Measurements from ENCODE around the gene PFKL. TPM values are rescaled to one million over a fixed set of nuclear protein-coding genes. Genes with fewer than 3 reads are reported as not detected.
"Not testable (repeated sequence)": the region's sequence is repeated elsewhere in the genome, so short reads cannot be mapped to it uniquely, and the experiment has no call there.

The PFKL gene
- total and polyA plus RNA-seq, 2 donors (not counting 1 experiment from before 2014, with no cell fraction given) = 54.8 to 125 TPM

DNA sequence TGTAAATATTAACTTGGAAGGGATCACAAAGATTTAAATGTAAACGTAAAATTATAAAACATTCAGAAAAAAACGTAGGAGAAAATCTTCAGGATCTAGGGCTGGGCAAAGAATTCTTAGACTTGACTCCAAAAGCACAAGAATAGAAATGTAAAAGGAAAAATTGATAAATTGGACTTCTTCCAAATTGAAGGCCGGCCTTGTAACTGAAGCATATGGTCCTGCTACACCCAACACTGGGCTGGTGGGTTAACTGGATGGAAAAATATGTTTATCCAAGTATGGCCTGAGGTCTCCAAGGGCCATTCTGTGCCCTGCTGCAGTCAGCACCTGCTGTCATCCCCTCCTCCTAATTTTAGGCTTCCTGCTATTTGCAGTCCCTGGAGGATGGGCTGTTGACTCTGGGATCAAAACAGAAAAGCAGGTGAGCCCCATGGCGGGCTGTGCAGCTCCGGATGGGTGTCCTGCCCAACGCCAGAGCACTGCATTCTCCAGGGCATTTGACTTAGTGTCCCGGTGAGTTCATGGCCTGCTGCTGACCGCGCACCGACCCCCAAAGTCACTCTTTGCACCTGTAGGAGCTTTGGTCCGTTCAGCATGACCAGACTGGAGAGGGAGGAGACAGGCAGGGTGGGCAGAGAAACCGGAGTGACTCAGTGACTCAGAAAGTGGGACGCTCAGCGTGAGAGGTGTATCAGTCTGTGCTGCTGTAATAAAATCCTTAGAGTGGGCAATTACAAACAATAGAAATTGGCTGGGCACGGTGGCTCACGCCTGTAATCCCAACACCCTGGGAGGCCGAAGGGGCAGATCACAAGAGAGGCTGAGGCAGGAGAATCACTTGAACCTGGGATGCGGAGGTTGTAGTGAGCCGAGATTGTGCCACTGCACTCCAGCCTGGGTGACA, 20.2 kb upstream of the PFKL start:
- H3K27me3 ChIP-seq (ENCODE audit: control insufficient read depth, insufficient read depth, low read length) = peaks cover 2% of the 10 kb centered on the region
- no peaks in the 10 kb centered on the region for H3K9me3 ChIP-seq (ENCODE audit: control insufficient read depth, insufficient read depth, low read depth, low read length)
- H3K36me3 ChIP-seq (ENCODE audit: control insufficient read depth, insufficient read depth, low read length) = no peaks in the 10 kb centered on the region
- no peaks in the 10 kb centered on the region for H4K20me1 ChIP-seq (ENCODE audit: control insufficient read depth, extremely low read depth, insufficient read depth, low read length)
- no peak overlapping the region for H3K4me3 ChIP-seq (replicated peaks in 1 of 4; ENCODE audit: control extremely low read depth in 1 of 4, insufficient read depth in 1 of 4, low read depth in 3 of 4, low read length in 4 of 4)
- no peaks in the 10 kb centered on the region for H3K4me1 ChIP-seq (ENCODE audit: control insufficient read depth, extremely low read depth, insufficient read depth, low read length)
- no peaks in the 10 kb centered on the region for H3K79me2 ChIP-seq (ENCODE audit: control insufficient read depth, insufficient read depth, low read length)
- TF ChIP-seq EZH2 (IDR thresholded peaks at IDR 0.05; ENCODE audit: low read length, missing control alignments) (no peak), CTCF (conservative IDR thresholded peaks at IDR 0.05 in 1 of 2, IDR thresholded peaks at IDR 0.05 in 1 of 2; ENCODE audit: low read depth in 1 of 2, low read length in 2 of 2) (no peak)
- no peak overlapping the region for H3K9ac ChIP-seq (ENCODE audit: insufficient read depth, low read length)
- H3K4me2 ChIP-seq (ENCODE audit: extremely low read depth, insufficient read depth, low read length) = no peak overlapping the region
- no peak for DNase-seq (ENCODE audit: low read depth in 2 of 2)
- no peak overlapping the region for H2AFZ ChIP-seq (ENCODE audit: low read length)
- no peak overlapping the region for H3K27ac ChIP-seq (ENCODE audit: insufficient read depth, low read length)

- Histone ChIP-seq H3K79me2 (ENCODE audit: control insufficient read depth, insufficient read depth, low read length) (no peaks in the 10 kb centered on the region), H3K27me3 (ENCODE audit: control insufficient read depth, insufficient read depth, low read length) (no peaks in the 10 kb centered on the region), H3K4me3 (replicated peaks in 1 of 4; ENCODE audit: control extremely low read depth in 1 of 4, insufficient read depth in 1 of 4, low read depth in 3 of 4, low read length in 4 of 4) (no peak overlapping the region), H3K4me1 (ENCODE audit: control insufficient read depth, extremely low read depth, insufficient read depth, low read length) (no peaks in the 10 kb centered on the region), H4K20me1 (ENCODE audit: control insufficient read depth, extremely low read depth, insufficient read depth, low read length) (no peaks in the 10 kb centered on the region), H3K9ac (ENCODE audit: insufficient read depth, low read length) (no peak overlapping the region), H3K4me2 (ENCODE audit: extremely low read depth, insufficient read depth, low read length) (no peak overlapping the region), H3K27ac (ENCODE audit: insufficient read depth, low read length) (no peak overlapping the region), H3K9me3 (ENCODE audit: control insufficient read depth, insufficient read depth, low read depth, low read length) (no peaks in the 10 kb centered on the region), H2AFZ (ENCODE audit: low read length) (no peak overlapping the region), H3K36me3 (ENCODE audit: control insufficient read depth, insufficient read depth, low read length) (no peaks in the 10 kb centered on the region)
- no peak for TF ChIP-seq CTCF (conservative IDR thresholded peaks at IDR 0.05 in 1 of 2, IDR thresholded peaks at IDR 0.05 in 1 of 2; ENCODE audit: low read depth in 1 of 2, low read length in 2 of 2)
- TF ChIP-seq EZH2 (IDR thresholded peaks at IDR 0.05; ENCODE audit: low read length, missing control alignments) = no peak
- DNase-seq (ENCODE audit: low read depth in 2 of 2) = no peak
Observed at GRCh38 chr21:44281801-44282200, 18.1 kb upstream of the PFKL start.

- Histone ChIP-seq H3K27ac (ENCODE audit: insufficient read depth, low read length) (no peak overlapping the region), H3K9ac (ENCODE audit: insufficient read depth, low read length) (no peak overlapping the region), H3K36me3 (ENCODE audit: control insufficient read depth, insufficient read depth, low read length) (no peaks in the 10 kb centered on the region), H3K9me3 (ENCODE audit: control insufficient read depth, insufficient read depth, low read depth, low read length) (no peaks in the 10 kb centered on the region), H3K4me3 (replicated peaks in 1 of 4; ENCODE audit: control extremely low read depth in 1 of 4, insufficient read depth in 1 of 4, low read depth in 3 of 4, low read length in 4 of 4) (no peak overlapping the region), H3K27me3 (ENCODE audit: control insufficient read depth, insufficient read depth, low read length) (no peaks in the 10 kb centered on the region), H3K4me2 (ENCODE audit: extremely low read depth, insufficient read depth, low read length) (no peak overlapping the region), H3K4me1 (ENCODE audit: control insufficient read depth, extremely low read depth, insufficient read depth, low read length) (no peaks in the 10 kb centered on the region), H4K20me1 (ENCODE audit: control insufficient read depth, extremely low read depth, insufficient read depth, low read length) (no peaks in the 10 kb centered on the region), H3K79me2 (ENCODE audit: control insufficient read depth, insufficient read depth, low read length) (no peaks in the 10 kb centered on the region), H2AFZ (ENCODE audit: low read length) (no peak overlapping the region)
- no peak for DNase-seq (ENCODE audit: low read depth in 2 of 2)
- no peak for TF ChIP-seq CTCF (conservative IDR thresholded peaks at IDR 0.05 in 1 of 2, IDR thresholded peaks at IDR 0.05 in 1 of 2; ENCODE audit: low read depth in 1 of 2, low read length in 2 of 2)
- no peak for TF ChIP-seq EZH2 (IDR thresholded peaks at IDR 0.05; ENCODE audit: low read length, missing control alignments)
Observed at GRCh38 chr21:44282370-44282769, 17.5 kb upstream of the PFKL start.

- not testable (repeated sequence) for H3K9me3 ChIP-seq (ENCODE audit: control insufficient read depth, insufficient read depth, low read depth, low read length); H3K4me2 ChIP-seq (ENCODE audit: extremely low read depth, insufficient read depth, low read length); H4K20me1 ChIP-seq (ENCODE audit: control insufficient read depth, extremely low read depth, insufficient read depth, low read length); H3K4me3 ChIP-seq (replicated peaks in 1 of 4; ENCODE audit: control extremely low read depth in 1 of 4, insufficient read depth in 1 of 4, low read depth in 3 of 4, low read length in 4 of 4); H3K27ac ChIP-seq (ENCODE audit: insufficient read depth, low read length); H2AFZ ChIP-seq (ENCODE audit: low read length); H3K27me3 ChIP-seq (ENCODE audit: control insufficient read depth, insufficient read depth, low read length); H3K36me3 ChIP-seq (ENCODE audit: control insufficient read depth, insufficient read depth, low read length); H3K79me2 ChIP-seq (ENCODE audit: control insufficient read depth, insufficient read depth, low read length); H3K4me1 ChIP-seq (ENCODE audit: control insufficient read depth, extremely low read depth, insufficient read depth, low read length); DNase-seq (ENCODE audit: low read depth in 2 of 2); H3K9ac ChIP-seq (ENCODE audit: insufficient read depth, low read length)
Observed at GRCh38 chr21:44283211-44283785, 16.6 kb upstream of the PFKL start.
